Fibroblast of the conjunctiva (primary cell): Measurements from ENCODE around the gene HELLS.
"Not testable (repeated sequence)": the region's sequence is repeated elsewhere in the genome, so short reads cannot be mapped to it uniquely, and the experiment has no call there.

Experiments used
- DNase-seq: peaks from one replicate; pipeline ENCODE4 v3.0.0-alpha.2; 2010; ENCODE audit warnings: low read depth

HELLS gene

DNA sequence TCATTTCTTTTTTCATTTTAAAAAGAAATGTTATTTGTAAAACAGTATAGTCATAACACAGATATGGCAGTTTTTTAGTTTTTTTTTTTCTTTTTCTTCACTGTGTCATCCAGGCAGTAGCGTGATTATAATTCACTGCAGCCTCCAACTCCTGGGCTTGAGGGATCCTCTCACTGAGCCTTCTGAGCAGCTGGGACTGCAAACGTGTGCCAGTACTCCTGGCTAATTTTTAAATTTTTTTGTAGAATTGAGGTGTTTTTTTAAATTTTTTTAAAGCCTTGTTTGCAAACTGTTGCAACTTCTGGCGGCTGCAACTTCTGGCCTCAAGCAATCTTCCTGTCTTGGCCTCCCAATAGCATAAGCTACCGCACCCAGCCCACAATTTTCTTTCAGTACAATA lies 63.0 kb downstream of the HELLS start:
- DNase-seq: no peak

DNA sequence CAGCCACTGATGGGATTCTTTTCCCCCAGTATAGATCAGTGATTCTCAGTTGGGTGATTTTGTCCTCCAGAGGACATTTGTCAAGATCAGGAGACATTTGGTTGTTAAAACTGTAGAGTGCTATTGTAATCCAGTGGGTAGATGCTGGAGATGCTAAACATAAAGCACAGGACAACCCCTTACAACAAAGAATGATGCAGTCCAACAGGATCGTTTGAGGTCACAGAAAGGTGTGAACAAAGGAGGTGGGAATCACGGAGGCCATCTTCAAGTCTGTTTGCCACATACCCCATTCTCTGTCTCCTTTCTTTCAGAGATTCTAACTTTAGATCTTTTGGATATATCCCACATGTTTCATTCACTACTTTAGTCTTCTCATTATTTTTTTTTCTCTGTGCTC lies 69.0 kb downstream of the HELLS start:
- no peak for DNase-seq

- DNase-seq: no peak
Observed at GRCh38 chr10:94617389-94617944, 71.9 kb downstream of the HELLS start.

- no peak for DNase-seq
Observed at GRCh38 chr10:94622666-94623205, 77.1 kb downstream of the HELLS start.

DNA sequence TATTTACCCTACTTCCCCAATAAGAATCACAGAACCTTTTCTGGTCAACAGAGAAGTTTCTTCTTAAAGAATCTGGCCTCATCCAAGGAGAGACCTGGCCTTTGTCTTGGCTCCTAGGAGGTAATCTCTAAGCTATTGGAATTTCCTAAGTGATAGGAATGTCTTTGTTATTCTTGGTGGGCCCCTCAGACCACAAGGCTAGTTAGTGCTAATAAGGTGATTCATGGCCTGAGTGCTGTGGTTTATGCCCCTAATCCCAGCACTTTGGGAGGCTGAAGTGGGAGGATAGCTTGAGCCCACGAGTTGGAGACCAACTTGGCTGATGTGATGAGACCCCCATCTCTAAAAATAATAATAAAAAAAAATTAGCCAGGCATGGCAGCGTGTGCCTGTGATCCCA lies 78.0 kb downstream of the HELLS start:
- no peak for DNase-seq

- DNase-seq: no peak
Observed at GRCh38 chr10:94626476-94626875, 80.9 kb downstream of the HELLS start.

- DNase-seq: no peak
Observed at GRCh38 chr10:94627511-94627910, 81.9 kb downstream of the HELLS start.

DNA sequence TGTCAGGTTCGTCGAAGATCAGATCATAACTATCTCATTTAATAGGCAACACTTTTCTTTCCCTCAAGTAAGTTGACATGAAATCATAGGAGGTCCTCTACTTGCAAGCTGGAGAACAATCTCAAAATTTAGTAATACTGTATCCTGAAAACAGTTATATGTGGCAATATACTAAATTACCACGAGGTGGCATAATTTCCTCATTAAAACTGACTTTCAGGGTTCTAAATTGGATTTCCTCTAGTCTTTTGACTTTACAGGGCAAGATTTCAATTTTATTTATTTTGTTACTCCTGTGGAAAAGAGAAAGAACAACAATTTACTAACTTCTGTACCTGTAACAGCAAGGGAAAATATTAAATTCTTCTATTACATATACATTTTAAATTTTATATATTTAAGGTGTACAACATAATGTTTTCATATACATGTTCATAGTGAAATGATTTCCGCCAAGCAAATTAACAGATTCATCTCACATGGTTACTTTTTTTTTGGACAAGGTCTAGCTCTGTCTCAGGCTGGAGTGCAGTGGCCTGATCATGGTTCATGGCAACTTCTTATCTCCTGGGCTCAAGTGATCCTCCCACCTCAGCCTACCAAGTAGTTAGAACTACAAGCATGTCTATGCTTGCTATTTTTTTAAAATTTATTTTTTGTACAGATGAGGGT lies 84.6 kb downstream of the HELLS start:
- peak; percentile 1 for DNase-seq

DNA sequence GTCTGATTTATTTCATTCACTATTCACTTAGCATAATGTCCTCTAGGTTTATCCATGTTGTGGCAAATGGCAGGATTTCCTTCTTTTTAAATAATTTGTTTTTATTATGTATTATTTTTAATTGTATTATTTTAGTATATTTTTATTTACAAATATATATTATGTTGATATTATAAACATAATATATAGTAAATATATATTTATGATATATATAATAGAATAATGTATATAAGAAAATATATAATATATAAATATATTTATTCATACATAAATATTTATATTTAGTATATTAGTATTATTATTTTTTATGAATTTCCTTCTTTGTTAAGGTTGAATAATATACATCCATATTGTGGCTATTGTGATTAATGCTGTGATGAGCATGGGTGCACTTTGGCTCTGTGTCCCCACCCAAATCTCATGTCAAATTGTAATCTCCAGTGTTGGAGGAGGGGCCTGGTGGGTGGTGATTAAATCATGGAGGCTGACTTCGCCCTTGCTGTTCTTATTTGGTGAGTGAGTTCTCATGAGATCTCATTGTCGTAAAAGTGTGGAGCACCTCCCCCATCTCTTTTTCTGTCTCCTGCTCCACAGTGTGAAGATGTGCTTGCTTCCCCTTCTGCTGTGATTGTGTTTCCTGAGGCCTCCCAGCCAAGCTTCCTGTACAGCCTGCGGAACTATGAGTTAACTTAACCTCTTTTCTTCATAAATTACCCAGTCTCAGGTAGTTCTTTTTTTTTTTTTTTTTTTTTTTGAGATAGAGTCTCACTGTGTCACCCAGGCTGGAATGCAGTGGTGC lies 85.7 kb downstream of the HELLS start:
- no peak for DNase-seq

DNA sequence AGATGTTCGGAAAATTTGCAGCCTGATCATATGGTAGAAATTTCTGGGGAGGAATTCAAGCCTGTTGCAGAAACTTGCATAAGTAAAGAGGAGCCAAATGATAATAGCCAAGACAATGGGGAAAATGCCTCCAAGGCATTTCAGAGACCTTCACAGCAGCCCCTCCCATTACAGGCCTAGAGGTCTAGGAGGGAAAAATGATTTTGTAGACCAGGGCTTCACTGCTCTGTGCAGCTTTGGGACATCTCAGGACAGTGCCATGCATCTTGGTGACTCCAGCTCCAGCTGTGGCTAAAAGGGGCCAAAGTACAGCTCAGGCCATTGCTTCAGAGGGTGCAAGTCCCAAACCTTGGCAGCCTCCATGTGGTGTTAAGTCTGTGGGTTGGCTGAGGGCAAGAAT lies 87.4 kb downstream of the HELLS start:
- DNase-seq: no peak

- DNase-seq: not testable (repeated sequence)
Observed at GRCh38 chr10:94638097-94638496, 92.5 kb downstream of the HELLS start.

- no peak for DNase-seq
Observed at GRCh38 chr10:94639902-94640301, 94.3 kb downstream of the HELLS start.

GRCh38 chr10:94640562-94640961 lies 95.0 kb downstream of the HELLS start:
- no peak for DNase-seq

- DNase-seq: no peak
Observed at GRCh38 chr10:94641480-94641879, 95.9 kb downstream of the HELLS start.

GRCh38 chr10:94644352-94644751 lies 98.8 kb downstream of the HELLS start:
- no peak for DNase-seq

DNA sequence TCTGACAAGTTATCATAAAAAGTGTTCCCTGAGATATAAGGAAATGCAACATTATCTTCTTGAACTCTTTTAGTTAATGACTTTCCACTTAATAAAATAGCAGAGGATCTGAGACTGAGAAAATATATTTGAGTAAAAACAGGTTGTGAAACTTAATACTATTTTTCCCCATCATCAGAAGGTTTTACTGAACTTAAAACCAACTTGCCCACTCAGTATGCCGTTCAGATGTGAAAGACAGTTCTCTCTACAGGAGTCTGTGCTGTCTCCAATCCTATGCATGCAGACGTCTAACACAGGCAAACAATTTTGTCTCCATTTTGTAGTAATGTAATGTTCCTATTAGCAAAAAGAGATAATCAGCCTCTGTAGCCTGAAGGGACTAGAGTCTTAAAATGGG lies 99.7 kb downstream of the HELLS start:
- DNase-seq: no peak
